GM12891 (cell line): Measurements from ENCODE around the gene ITGBL1.

ENCODE experiments used
- POLR2A ChIP-seq: IDR thresholded peaks from 2 replicates; pipeline ENCODE4 v1.6.1; 2011; ENCODE audit warnings: low read depth, low read length, control low read depth
- POLR2AphosphoS5 ChIP-seq: IDR thresholded peaks from 2 replicates; pipeline ENCODE4 v1.6.1; 2011; ENCODE audit warnings: low read depth, low read length, control low read depth
- SPI1 ChIP-seq: IDR thresholded peaks from 2 replicates; pipeline ENCODE4 v1.6.1; 2011; ENCODE audit warnings: low read depth, low read length, control low read depth
- TAF1 ChIP-seq: IDR thresholded peaks from 2 replicates; pipeline ENCODE4 v1.6.1; 2011; ENCODE audit warnings: low read depth, low read length, control low read depth

DNA sequence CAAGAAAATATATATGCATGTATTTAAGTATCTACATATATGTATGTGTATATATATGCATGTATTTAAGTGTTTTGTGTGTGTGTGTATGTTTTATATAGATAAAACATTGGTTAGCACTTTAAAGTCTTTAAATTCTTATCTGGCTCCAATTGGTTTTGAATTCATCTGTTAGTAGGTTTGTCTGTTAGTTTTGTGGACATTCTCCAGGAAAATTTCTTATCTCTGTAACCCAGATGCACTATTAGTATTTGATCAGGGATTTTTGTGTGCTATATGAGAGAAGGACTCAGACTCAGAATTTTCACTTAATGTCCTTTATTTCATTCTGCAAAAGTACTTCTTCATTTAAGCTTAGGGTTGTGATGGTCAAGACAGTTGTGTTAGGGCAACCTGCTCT, 103.1 kb downstream of the ITGBL1 start:
- TF ChIP-seq POLR2AphosphoS5 (no peak), SPI1 (no peak), POLR2A (no peak), TAF1 (no peak)
